HEK293T (cell line): ENCODE data around the gene YTHDF2.

Experiments used
- CTCF ChIA-PET: fragments of 350-600 bp; formaldehyde crosslinking; extraction: SDS; loops from one replicate; lab custom pipeline; 2021; ENCODE audit warnings: antibody characterized with exemption, inconsistent platforms; lab: Yijun Ruan, JAX
- POLR2A ChIA-PET: fragments of 350-600 bp; formaldehyde crosslinking; extraction: SDS; loops from one replicate; lab custom pipeline; 2020; ENCODE audit warnings: antibody characterized with exemption, inconsistent platforms; lab: Yijun Ruan, JAX
- DNase-seq: peaks from one replicate; pipeline ENCODE4 v3.0.0; 2012; ENCODE audit warnings: mixed read lengths; ENCODE audit errors: extremely low spot score
- ARNT ChIP-seq: fragments of 450-650 bp; IDR thresholded peaks from 2 replicates; pipeline ENCODE4 v1.6.1; 2017; ENCODE audit warnings: mild to moderate bottlenecking
- BHLHE40 ChIP-seq: fragments of 450-650 bp; IDR thresholded peaks from 2 replicates; pipeline ENCODE4 v1.6.1; 2016; ENCODE audit warnings: mild to moderate bottlenecking, moderate library complexity, borderline replicate concordance
- CTBP1 ChIP-seq: fragments of 450-650 bp; IDR thresholded peaks from 2 replicates; pipeline ENCODE4 v1.6.1; 2016; ENCODE audit warnings: borderline replicate concordance
- ELF4 ChIP-seq: fragments of 450-650 bp; IDR thresholded peaks from 2 replicates; pipeline ENCODE4 v1.6.1; 2017; ENCODE audit warnings: antibody characterized with exemption
- FOXA1 ChIP-seq: fragments of 450-650 bp; IDR thresholded peaks from 2 replicates; pipeline ENCODE4 v1.6.1; 2016; ENCODE audit warnings: mild to moderate bottlenecking
- FOXK2 ChIP-seq: fragments of 450-650 bp; IDR thresholded peaks from 2 replicates; pipeline ENCODE4 v1.6.1; 2016; ENCODE audit warnings: mild to moderate bottlenecking
- FOXM1 ChIP-seq: fragments of 450-650 bp; IDR thresholded peaks from 2 replicates; pipeline ENCODE4 v1.6.1; 2017; ENCODE audit warnings: mild to moderate bottlenecking, borderline replicate concordance
- HDGF ChIP-seq: fragments of 450-650 bp; IDR thresholded peaks from 2 replicates; pipeline ENCODE4 v1.6.1; 2017; ENCODE audit warnings: antibody characterized with exemption, borderline replicate concordance
- L3MBTL2 ChIP-seq: fragments of 450-650 bp; conservative IDR thresholded peaks from 2 replicates; pipeline ENCODE4 v1.6.1; 2016; ENCODE audit warnings: mild to moderate bottlenecking
- LEF1 ChIP-seq: fragments of 450-650 bp; IDR thresholded peaks from 2 replicates; pipeline ENCODE4 v1.6.1; 2017; ENCODE audit warnings: mild to moderate bottlenecking, borderline replicate concordance
- NFRKB ChIP-seq: fragments of 450-650 bp; IDR thresholded peaks from 2 replicates; pipeline ENCODE4 v1.6.1; 2016; ENCODE audit warnings: mild to moderate bottlenecking, moderate library complexity
- PKNOX1 ChIP-seq: fragments of 450-650 bp; IDR thresholded peaks from 2 replicates; pipeline ENCODE4 v1.6.1; 2016
- SP1 ChIP-seq: fragments of 450-650 bp; IDR thresholded peaks from 2 replicates; pipeline ENCODE4 v1.6.1; 2017
- SUZ12 ChIP-seq: fragments of 450-650 bp; IDR thresholded peaks from 2 replicates; pipeline ENCODE4 v1.6.1; 2016; ENCODE audit warnings: mild to moderate bottlenecking
- TARDBP ChIP-seq: fragments of 450-650 bp; IDR thresholded peaks from 2 replicates; pipeline ENCODE4 v1.6.1; 2016
- ZNF384 ChIP-seq: fragments of 450-650 bp; IDR thresholded peaks from 2 replicates; pipeline ENCODE4 v1.6.1; 2016

The YTHDF2 gene

DNA sequence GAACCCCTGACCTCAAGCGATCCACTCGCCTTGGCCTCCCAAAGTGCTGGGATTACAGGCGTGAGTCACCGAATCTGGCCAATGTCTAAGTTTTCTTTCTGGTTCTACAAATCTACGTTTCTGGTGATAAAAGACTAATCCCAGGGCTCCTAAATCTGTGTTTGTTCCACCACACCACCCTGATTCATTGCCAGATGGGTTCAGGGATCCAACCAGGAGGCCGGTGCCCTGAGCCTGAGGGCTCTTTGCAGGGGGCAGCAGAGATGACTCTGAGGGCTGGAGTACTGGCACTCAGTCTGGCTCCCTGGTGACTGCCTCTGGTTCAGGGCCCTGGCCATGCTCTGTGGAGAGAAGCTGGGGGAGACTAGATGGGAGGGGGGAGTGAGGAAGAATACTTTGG is 64.7 kb downstream of the YTHDF2 start:
- DNase-seq, result no peak

DNA sequence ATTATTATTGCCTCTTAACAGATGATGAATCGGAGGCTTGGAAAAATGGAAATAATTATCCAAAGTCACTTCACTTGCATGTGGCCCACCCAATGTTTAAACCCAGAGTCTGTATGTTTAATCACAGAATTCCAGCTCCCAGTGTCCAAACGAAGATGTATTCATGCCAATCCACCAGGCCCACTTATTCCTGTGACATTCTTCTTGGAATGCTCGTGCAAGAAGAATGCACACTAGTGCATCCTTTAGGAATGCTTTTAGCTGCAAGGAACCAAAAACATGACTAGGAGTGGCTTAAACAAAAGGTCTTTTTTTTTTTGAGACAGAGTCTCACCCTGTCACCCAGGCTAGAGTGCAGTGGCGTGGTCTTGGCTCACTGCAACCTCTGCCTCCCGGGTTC is 66.3 kb downstream of the YTHDF2 start:
- DNase-seq, result no peak
- TF ChIP-seq LEF1, result no peak
- no peak for TF ChIP-seq L3MBTL2
- no peak for TF ChIP-seq ZNF384
- no peak for TF ChIP-seq ARNT
- POLR2A ChIA-PET, result no interaction called here
- CTCF ChIA-PET, result no interaction called here

More for the DNA sequence above, 64.7 kb downstream of the YTHDF2 start:
- TF ChIP-seq SP1 (no peak), ARNT (no peak), BHLHE40 (no peak), NFRKB (no peak), LEF1 (no peak), L3MBTL2 (no peak), HDGF (no peak), TARDBP (no peak), CTBP1 (no peak), FOXA1 (no peak), PKNOX1 (no peak), ZNF384 (no peak)
- CTCF ChIA-PET, result no interaction called here
- POLR2A ChIA-PET, result no interaction called here

- POLR2A ChIA-PET, result no interaction called here
- TF ChIP-seq HDGF (no peak), PKNOX1 (no peak), L3MBTL2 (no peak), FOXK2 (no peak), ELF4 (no peak), ARNT (no peak)
- CTCF ChIA-PET, result no interaction called here
- no peak for DNase-seq
Measured at GRCh38 chr1:28803662-28804061, 66.9 kb downstream of the YTHDF2 start.

GRCh38 chr1:28804071-28804470 is 67.3 kb downstream of the YTHDF2 start:
- POLR2A ChIA-PET, result no interaction called here
- TF ChIP-seq CTBP1 (no peak), HDGF (no peak), FOXA1 (no peak), ELF4 (no peak), SP1 (no peak), FOXK2 (no peak), NFRKB (no peak), FOXM1 (no peak), ZNF384 (no peak)
- CTCF ChIA-PET, result no interaction called here
- no peak for DNase-seq

- ChIA-PET CTCF (interaction anchor here (0.6 kb wide), 1 partner anchor 14 kb away, joined by 5 read pairs; no protein-coding TSS in a partner anchor), POLR2A (no interaction called here)
- TF ChIP-seq NFRKB (no peak), BHLHE40 (no peak), ELF4 (no peak), SP1 (no peak), ZNF384 (no peak), ARNT (no peak), TARDBP (no peak)
- DNase-seq, result no peak
Measured at GRCh38 chr1:28807046-28807445, 70.3 kb downstream of the YTHDF2 start.

- CTCF ChIA-PET, result no interaction called here
- TF ChIP-seq FOXA1, result no peak
- no peak for TF ChIP-seq BHLHE40
- no peak for TF ChIP-seq SP1
- TF ChIP-seq PKNOX1, result no peak
- no peak for TF ChIP-seq TARDBP
- no peak for TF ChIP-seq FOXM1
- no peak for TF ChIP-seq ZNF384
- POLR2A ChIA-PET, result no interaction called here
- no peak for DNase-seq
Measured at GRCh38 chr1:28807986-28808385, 71.2 kb downstream of the YTHDF2 start.

- no peak for TF ChIP-seq FOXK2
- TF ChIP-seq ARNT, result no peak
- TF ChIP-seq ELF4, result no peak
- TF ChIP-seq NFRKB, result no peak
- no peak for TF ChIP-seq LEF1
- no peak for TF ChIP-seq ZNF384
- no peak for TF ChIP-seq CTBP1
- TF ChIP-seq SP1, result no peak
- TF ChIP-seq BHLHE40, result no peak
- no peak for TF ChIP-seq PKNOX1
- TF ChIP-seq FOXA1, result no peak
- no peak for TF ChIP-seq HDGF
- no peak for TF ChIP-seq L3MBTL2
- TF ChIP-seq SUZ12, result no peak
- no peak for TF ChIP-seq TARDBP
- TF ChIP-seq FOXM1, result no peak
- no peak for DNase-seq
- POLR2A ChIA-PET, result no interaction called here
- CTCF ChIA-PET, result no interaction called here
Measured at GRCh38 chr1:28811369-28811765, 74.6 kb downstream of the YTHDF2 start.
